Activated naive CD8-positive, alpha-beta T cell (primary cell): ENCODE measurements around the gene CXCL6.

Experiments used
- H3K27ac Mint-ChIP-seq: one replicate; pipeline ENCODE4 v1.8.0; 2021; ENCODE audit warnings: mixed read lengths
- H3K27me3 Mint-ChIP-seq: one replicate; pipeline ENCODE4 v1.8.0; 2021; ENCODE audit warnings: mixed read lengths
- H3K36me3 Mint-ChIP-seq: one replicate; pipeline ENCODE4 v1.8.0; 2021; ENCODE audit warnings: mixed read lengths
- H3K4me1 Mint-ChIP-seq: one replicate; pipeline ENCODE4 v1.8.0; 2021; ENCODE audit warnings: low read depth, mixed read lengths
- H3K4me3 Mint-ChIP-seq: one replicate; pipeline ENCODE4 v1.8.0; 2021; ENCODE audit warnings: mild to moderate bottlenecking, mixed read lengths
- H3K9me3 Mint-ChIP-seq: one replicate; pipeline ENCODE4 v1.8.0; 2021; ENCODE audit warnings: low read depth, mixed read lengths

The CXCL6 gene

DNA sequence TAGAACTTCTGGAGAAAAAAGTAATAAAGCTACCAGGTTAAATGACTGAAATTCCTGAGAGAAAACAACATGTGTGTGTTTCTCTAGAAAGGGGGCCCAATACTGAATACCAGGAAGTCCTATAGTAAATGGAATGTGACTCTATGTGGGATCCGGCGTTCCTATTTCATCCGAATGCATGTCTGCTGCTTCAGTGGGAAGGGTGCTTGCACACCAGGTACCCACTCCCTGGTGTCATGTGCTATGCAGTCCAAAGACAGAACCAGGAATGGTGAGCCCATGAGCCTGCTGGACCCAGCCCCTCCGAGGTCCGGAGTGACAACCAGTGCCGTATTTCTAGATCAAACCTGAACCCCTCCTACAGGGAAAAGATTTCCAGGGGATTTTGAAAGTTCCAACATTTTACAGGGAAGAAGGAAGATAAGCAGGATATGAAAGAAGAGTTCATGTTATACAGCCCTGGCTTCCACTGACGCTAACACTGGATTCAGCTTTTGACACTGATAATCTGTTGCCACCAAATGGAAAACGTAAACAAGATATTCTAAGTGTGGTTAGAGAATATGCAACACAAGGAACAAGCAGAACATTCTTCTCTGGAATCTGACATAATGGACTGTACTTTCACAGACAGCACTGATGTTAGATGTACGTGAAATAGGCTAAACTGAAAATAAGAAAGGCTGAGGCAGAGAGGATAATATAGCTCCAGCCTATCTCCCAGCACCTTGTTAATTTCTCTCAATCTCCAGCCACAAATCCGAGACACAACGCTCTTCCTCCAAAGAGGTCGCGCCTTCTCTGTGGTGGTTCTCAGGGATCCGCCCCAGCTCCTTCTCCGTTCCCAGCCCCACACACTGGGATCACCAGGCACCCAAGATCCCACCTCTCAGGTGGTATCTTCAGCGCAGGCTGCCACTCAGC, 32.0 kb downstream of the CXCL6 start:
- Mint-ChIP-seq H3K27ac (no peak overlapping the region), H3K36me3 (no peaks in the 10 kb centered on the region), H3K9me3 (no peaks in the 10 kb centered on the region), H3K4me3 (no peak overlapping the region), H3K27me3 (peaks cover 14% of the 10 kb centered on the region), H3K4me1 (peaks cover 5% of the 10 kb centered on the region)

DNA sequence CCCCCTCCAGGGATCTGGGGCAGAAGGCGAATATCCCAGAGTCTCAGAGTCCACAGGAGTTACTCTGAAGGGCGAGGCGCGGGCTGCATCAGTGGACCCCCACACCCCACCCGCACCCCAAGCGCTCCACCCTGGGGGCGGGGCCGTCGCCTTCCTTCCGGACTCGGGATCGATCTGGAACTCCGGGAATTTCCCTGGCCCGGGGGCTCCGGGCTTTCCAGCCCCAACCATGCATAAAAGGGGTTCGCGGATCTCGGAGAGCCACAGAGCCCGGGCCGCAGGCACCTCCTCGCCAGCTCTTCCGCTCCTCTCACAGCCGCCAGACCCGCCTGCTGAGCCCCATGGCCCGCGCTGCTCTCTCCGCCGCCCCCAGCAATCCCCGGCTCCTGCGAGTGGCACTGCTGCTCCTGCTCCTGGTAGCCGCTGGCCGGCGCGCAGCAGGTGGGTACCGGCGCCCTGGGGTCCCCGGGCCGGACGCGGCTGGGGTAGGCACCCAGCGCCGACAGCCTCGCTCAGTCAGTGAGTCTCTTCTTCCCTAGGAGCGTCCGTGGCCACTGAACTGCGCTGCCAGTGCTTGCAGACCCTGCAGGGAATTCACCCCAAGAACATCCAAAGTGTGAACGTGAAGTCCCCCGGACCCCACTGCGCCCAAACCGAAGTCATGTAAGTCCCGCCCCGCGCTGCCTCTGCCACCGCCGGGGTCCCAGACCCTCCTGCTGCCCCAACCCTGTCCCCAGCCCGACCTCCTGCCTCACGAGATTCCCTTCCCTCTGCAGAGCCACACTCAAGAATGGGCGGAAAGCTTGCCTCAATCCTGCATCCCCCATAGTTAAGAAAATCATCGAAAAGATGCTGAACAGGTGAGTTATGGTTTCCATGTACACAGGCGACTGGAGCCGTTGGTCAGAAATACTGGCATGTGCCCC, 32.9 kb downstream of the CXCL6 start, which contains the start of gene CXCL1:
TSS of gene CXCL1 (plus strand) at position 264 of the 926 bp plus-strand sequence. CDS start at position 342, 78 bp downstream.
- H3K27ac Mint-ChIP-seq, result no peak within 1 kb of the TSS
- no peaks in the 10 kb centered on the region for H3K9me3 Mint-ChIP-seq
- H3K36me3 Mint-ChIP-seq, result no peaks in the 10 kb centered on the region
- peaks cover 5% of the 10 kb centered on the region for H3K4me1 Mint-ChIP-seq
- H3K4me3 Mint-ChIP-seq, result no peak within 1 kb of the TSS
- peaks cover 14% of the 10 kb centered on the region for H3K27me3 Mint-ChIP-seq

DNA sequence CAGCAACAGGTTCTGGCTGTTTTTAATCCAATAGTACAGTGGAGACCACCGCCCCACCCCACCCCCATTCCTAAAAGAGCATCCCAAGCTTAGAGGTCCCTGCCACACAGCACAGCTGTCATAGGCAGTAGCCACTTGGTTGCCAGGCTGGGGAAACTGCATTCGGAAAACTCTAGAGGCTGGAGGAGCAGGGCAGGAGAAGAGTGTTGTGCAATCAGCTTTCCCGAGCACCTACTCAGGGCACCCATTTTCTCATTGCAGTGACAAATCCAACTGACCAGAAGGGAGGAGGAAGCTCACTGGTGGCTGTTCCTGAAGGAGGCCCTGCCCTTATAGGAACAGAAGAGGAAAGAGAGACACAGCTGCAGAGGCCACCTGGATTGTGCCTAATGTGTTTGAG, 33.8 kb downstream of the CXCL6 start:
- H3K9me3 Mint-ChIP-seq, result no peaks in the 10 kb centered on the region
- H3K36me3 Mint-ChIP-seq, result no peaks in the 10 kb centered on the region
- H3K4me3 Mint-ChIP-seq, result no peak overlapping the region
- H3K27ac Mint-ChIP-seq, result no peak overlapping the region
- H3K27me3 Mint-ChIP-seq, result peaks cover 14% of the 10 kb centered on the region
- H3K4me1 Mint-ChIP-seq, result peaks cover 5% of the 10 kb centered on the region

DNA sequence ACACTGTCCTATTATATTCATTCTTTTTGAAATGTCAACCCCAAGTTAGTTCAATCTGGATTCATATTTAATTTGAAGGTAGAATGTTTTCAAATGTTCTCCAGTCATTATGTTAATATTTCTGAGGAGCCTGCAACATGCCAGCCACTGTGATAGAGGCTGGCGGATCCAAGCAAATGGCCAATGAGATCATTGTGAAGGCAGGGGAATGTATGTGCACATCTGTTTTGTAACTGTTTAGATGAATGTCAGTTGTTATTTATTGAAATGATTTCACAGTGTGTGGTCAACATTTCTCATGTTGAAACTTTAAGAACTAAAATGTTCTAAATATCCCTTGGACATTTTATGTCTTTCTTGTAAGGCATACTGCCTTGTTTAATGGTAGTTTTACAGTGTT, 34.3 kb downstream of the CXCL6 start:
- no peak overlapping the region for H3K27ac Mint-ChIP-seq
- no peaks in the 10 kb centered on the region for H3K36me3 Mint-ChIP-seq
- no peak overlapping the region for H3K4me3 Mint-ChIP-seq
- peaks cover 11% of the 10 kb centered on the region for H3K27me3 Mint-ChIP-seq
- H3K4me1 Mint-ChIP-seq, result peaks cover 5% of the 10 kb centered on the region
- H3K9me3 Mint-ChIP-seq, result no peaks in the 10 kb centered on the region

DNA sequence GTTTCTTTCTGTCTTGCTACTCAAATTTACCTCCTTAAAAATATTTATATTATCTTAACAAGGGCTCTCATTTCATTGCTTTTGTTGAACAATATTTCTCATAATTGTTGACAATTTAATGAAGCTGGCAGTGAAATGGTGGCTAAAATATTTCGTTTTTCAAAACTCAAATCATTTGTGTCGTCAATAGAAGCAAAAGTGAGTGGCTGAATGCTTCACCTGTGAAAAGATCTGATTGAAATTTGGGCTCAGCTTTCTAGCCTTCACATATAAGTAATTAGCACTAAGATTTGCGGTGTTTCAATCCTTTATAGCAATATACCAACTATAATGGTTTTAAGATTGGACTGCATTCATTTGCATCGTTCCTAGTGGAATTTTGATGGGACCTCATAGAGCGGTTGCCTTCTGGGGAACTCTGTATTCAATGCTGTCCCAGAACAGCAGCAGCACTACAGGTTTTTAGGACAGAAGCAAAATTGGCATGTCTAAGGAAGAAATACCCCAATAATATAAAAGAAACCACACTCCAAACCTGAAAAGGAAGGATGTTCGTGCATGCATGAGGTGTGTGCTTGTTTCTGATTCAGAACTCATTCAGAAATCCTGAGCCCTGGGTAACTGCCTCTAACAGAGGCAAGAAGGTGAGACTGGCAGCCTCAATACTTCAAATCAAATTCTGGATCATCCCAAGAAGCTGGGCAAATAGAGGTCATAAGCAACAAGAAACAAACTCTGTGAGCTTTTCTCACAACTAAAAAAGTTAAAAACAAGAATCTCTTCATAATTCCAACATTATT, 35.2 kb downstream of the CXCL6 start:
- no peak overlapping the region for H3K27ac Mint-ChIP-seq
- H3K36me3 Mint-ChIP-seq, result no peaks in the 10 kb centered on the region
- H3K27me3 Mint-ChIP-seq, result peaks cover 10% of the 10 kb centered on the region
- H3K4me3 Mint-ChIP-seq, result no peak overlapping the region
- H3K9me3 Mint-ChIP-seq, result no peaks in the 10 kb centered on the region
- H3K4me1 Mint-ChIP-seq, result peaks cover 5% of the 10 kb centered on the region

DNA sequence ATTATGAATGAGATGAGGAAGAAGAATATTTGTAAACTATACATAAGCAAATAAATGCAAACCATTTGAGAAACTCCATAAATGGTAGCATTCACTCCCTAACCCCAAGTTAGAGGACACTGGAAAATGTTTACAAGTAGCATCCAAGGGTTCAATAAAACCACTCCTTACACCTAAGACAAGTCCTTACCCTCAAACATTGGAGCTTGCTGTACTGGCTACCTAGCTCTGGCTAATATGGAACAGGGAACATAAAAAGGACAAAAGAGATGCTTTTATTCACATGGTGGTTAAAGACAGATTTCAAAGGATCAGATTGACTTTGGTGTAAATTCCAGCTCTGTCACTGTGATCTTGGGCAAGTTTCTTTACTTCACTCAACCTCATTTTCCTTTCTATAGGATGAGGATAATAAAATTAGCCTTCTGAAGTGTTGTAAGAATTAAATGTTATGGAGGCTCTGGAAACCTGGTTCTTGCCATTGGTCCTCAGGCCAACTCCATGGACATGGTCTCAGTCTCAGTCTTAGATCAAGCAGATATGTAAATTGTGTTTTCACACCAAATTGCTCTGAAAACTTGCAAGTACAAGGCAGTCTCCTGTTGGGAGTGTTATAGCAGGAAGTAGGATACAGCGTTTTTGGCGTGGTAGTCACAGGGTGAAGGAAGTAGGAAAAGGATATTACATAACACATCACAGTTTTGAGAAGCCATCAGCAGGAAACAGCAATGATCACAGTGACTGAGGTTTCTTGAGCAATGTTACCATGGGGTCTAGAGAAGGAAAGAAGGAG, 36.0 kb downstream of the CXCL6 start:
- no peak overlapping the region for H3K27ac Mint-ChIP-seq

DNA sequence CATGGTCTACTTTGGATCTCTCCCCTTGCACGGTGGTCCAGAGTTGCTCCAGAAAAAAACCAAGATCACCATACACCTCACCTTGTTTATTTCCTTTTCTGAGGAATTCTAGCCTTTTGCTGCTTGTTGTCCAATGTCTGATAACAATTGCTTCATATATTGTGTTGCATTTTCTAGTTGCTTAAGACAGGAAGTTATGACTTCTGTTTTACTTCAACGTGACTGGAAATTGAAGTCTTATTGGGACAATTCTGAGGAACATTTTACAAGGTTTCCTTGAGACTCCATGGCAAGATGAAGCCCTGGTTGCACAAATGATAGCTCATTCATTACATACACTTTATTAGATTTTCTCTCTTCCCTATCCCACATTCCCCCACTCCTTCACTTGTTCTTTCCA, 37.9 kb downstream of the CXCL6 start:
- no peaks in the 10 kb centered on the region for H3K4me1 Mint-ChIP-seq
- no peaks in the 10 kb centered on the region for H3K36me3 Mint-ChIP-seq
- H3K27ac Mint-ChIP-seq, result no peak overlapping the region
- H3K27me3 Mint-ChIP-seq, result peaks cover 3% of the 10 kb centered on the region
- H3K9me3 Mint-ChIP-seq, result no peaks in the 10 kb centered on the region
- no peak overlapping the region for H3K4me3 Mint-ChIP-seq

More for the DNA sequence above, 36.0 kb downstream of the CXCL6 start:
- Mint-ChIP-seq H3K4me1 (peaks cover 5% of the 10 kb centered on the region), H3K4me3 (no peak overlapping the region), H3K27me3 (peaks cover 10% of the 10 kb centered on the region), H3K36me3 (no peaks in the 10 kb centered on the region), H3K9me3 (no peaks in the 10 kb centered on the region)

DNA sequence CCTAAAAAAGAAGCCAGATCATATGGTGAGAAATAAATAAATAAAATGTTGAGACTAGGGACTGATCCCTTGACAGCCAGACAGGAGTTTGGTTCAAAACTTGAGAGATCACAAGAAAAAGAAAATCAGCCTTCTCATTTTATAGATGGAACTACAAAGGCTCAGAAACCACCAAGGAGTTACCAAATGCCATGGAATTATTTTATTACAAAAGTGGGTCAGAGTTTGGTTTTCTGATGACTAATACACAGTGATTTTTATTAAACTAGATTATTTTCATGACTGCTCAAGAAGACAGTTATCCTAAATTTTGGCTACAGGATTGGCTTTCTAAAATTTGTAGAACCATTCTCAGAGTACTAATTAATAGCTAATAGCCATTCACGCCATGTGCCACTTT, 38.9 kb downstream of the CXCL6 start:
- H3K4me1 Mint-ChIP-seq, result no peaks in the 10 kb centered on the region
- no peak overlapping the region for H3K4me3 Mint-ChIP-seq
- no peak overlapping the region for H3K27ac Mint-ChIP-seq
- H3K9me3 Mint-ChIP-seq, result no peaks in the 10 kb centered on the region
- H3K36me3 Mint-ChIP-seq, result no peaks in the 10 kb centered on the region
- no peaks in the 10 kb centered on the region for H3K27me3 Mint-ChIP-seq

DNA sequence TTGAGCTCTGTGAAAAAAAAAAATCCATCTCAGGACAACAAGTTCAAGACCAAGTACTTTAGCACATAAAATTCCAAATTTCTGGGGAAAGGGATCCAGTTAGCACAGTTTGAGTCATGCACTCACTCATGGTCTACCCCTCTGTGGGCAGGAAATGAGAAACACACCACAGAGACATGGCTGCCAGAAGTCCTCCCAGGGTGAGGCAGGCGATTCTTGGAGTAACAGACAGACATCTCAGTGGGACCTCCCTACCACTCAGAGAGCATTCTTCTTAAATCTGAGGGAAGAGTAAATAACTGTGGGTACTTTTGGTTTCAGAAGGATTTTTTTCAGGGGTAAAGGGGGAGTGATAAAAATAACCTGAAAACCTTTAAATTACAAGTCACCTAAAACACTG, 46.8 kb downstream of the CXCL6 start:
- Mint-ChIP-seq H3K27ac (no peak overlapping the region), H3K36me3 (no peaks in the 10 kb centered on the region), H3K4me1 (no peaks in the 10 kb centered on the region), H3K4me3 (no peak overlapping the region), H3K9me3 (no peaks in the 10 kb centered on the region), H3K27me3 (no peaks in the 10 kb centered on the region)

DNA sequence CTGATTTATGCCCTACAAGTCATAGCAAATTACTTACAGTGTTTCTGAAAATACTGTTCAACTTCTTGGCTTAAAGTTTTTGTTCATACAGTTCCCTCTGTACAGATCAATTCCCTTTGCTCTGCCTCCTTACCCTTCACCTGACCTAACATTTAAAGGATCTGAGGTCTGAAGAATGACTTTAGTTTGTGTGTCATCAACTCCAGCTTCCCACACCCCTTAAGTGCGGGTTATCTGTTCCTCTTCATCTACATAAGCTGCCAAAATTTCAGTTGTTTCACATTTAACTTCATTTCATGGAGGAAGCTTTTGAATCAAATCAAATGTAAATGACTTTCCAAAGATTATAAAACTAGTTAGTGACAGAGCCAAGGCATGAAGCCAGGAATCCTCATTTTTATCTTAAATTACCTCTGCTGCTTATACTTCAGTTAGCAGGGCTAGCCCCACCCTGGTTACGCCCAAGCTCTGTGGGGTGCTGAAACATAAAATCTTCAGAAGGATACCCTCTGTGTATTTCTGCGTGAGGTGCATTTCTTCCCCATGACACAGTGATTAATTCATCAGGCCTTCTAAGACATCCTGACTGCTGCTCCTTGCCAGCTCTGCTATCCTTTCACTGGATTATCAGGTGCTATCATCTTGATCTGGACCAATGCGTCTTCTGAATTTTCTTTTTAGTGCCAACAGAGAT, 49.2 kb downstream of the CXCL6 start:
- H3K36me3 Mint-ChIP-seq, result no peaks in the 10 kb centered on the region
- no peaks in the 10 kb centered on the region for H3K27me3 Mint-ChIP-seq
- H3K27ac Mint-ChIP-seq, result no peak overlapping the region

More for the DNA sequence above, 49.2 kb downstream of the CXCL6 start:
- Mint-ChIP-seq H3K4me3 (no peak overlapping the region), H3K4me1 (no peaks in the 10 kb centered on the region), H3K9me3 (no peaks in the 10 kb centered on the region)
